Activated CD8-positive, alpha-beta memory T cell treated with anti-CD3 and anti-CD28 coated beads, Interleukin-2, amount 50 U/mL, for 24 hours (primary cell): Measurements from ENCODE around the gene RHBG.
"Not testable (repeated sequence)": the region's sequence is repeated elsewhere in the genome, so short reads cannot be mapped to it uniquely, and the experiment has no call there.

ENCODE experiments used
- DNase-seq: peaks from one replicate; pipeline ENCODE4 v3.0.0-alpha.2; 2020; ENCODE audit errors: extremely low read depth

The RHBG gene

GRCh38 chr1:156368889-156369684, at the start of gene RHBG:
Gene RHBG, plus strand, starts transcription at chr1:156369211. Its CDS starts 39 bp downstream, at chr1:156369250.
- DNase-seq = no peak

- no peak for DNase-seq
Measured at GRCh38 chr1:156319664-156320063, 49.3 kb upstream of the RHBG start.

- DNase-seq = no peak
Measured at GRCh38 chr1:156320560-156320959, 48.5 kb upstream of the RHBG start.

GRCh38 chr1:156323179-156323578, 45.8 kb upstream of the RHBG start:
- DNase-seq = not testable (repeated sequence)

GRCh38 chr1:156336242-156336641, 32.8 kb upstream of the RHBG start:
- DNase-seq = no peak

GRCh38 chr1:156337052-156337887, 31.7 kb upstream of the RHBG start:
- no peak for DNase-seq

- DNase-seq = no peak
Measured at GRCh38 chr1:156337888-156338179, 31.2 kb upstream of the RHBG start.

- DNase-seq = peak; percentile 97
Measured at GRCh38 chr1:156338180-156338976, 30.6 kb upstream of the RHBG start, which contains the start of the genes CCT3 and TSACC. Gene CCT3, minus strand, starts transcription at chr1:156338292. Its CDS starts 108 bp downstream, at chr1:156338184. Gene TSACC, plus strand, starts transcription at chr1:156338526. Its CDS starts 1,232 bp downstream, at chr1:156339758.

GRCh38 chr1:156342166-156342955, 26.6 kb upstream of the RHBG start:
- no peak for DNase-seq

- no peak for DNase-seq
Measured at GRCh38 chr1:156344409-156344808, 24.6 kb upstream of the RHBG start.

- DNase-seq = not testable (repeated sequence)
Measured at GRCh38 chr1:156346035-156346434, 23.0 kb upstream of the RHBG start.

- DNase-seq = no peak
Measured at GRCh38 chr1:156346636-156347035, 22.4 kb upstream of the RHBG start.

GRCh38 chr1:156347331-156347730, 21.7 kb upstream of the RHBG start:
- DNase-seq = no peak

- DNase-seq = not testable (repeated sequence)
Measured at GRCh38 chr1:156352481-156352880, 16.5 kb upstream of the RHBG start.

- DNase-seq = no peak
Measured at GRCh38 chr1:156356262-156356874, 12.6 kb upstream of the RHBG start.

GRCh38 chr1:156356875-156357534, 12.0 kb upstream of the RHBG start:
- peak; percentile 13 for DNase-seq

- no peak for DNase-seq
Measured at GRCh38 chr1:156357977-156358376, 11.0 kb upstream of the RHBG start.

GRCh38 chr1:156358641-156359040, 10.4 kb upstream of the RHBG start:
- DNase-seq = no peak

- no peak for DNase-seq
Measured at GRCh38 chr1:156359249-156359648, 9.8 kb upstream of the RHBG start.

- no peak for DNase-seq
Measured at GRCh38 chr1:156359973-156360372, 9.0 kb upstream of the RHBG start.
